GM03348 (cell line): ENCODE data around the gene PEPD.

Source experiments
- DNase-seq: peaks from one replicate; pipeline ENCODE4 v3.0.0; 2012; ENCODE audit warnings: low spot score

Gene PEPD

GRCh38 chr19:33437821-33438671 lies 83.5 kb downstream of the PEPD start:
- DNase-seq, result peak; percentile 38

GRCh38 chr19:33437393-33437820 lies 84.2 kb downstream of the PEPD start:
- DNase-seq, result no peak

GRCh38 chr19:33436360-33437345 lies 84.9 kb downstream of the PEPD start:
- no peak for DNase-seq

- no peak for DNase-seq
These were observed 85.8 kb downstream of the PEPD start for GRCh38 chr19:33435706-33436359.

- peak; percentile 58 for DNase-seq
These were observed 86.5 kb downstream of the PEPD start for GRCh38 chr19:33434886-33435705.

- DNase-seq, result no peak
These were observed 87.3 kb downstream of the PEPD start for GRCh38 chr19:33434069-33434885.

GRCh38 chr19:33432446-33433170 lies 89.0 kb downstream of the PEPD start:
- no peak for DNase-seq

- no peak for DNase-seq
These were observed 89.6 kb downstream of the PEPD start for GRCh38 chr19:33432015-33432414.

- peak; percentile 87 for DNase-seq
These were observed 90.8 kb downstream of the PEPD start for GRCh38 chr19:33430674-33431277.

- no peak for DNase-seq
These were observed 91.5 kb downstream of the PEPD start for GRCh38 chr19:33429891-33430673.

GRCh38 chr19:33428627-33429125 lies 92.9 kb downstream of the PEPD start:
- no peak for DNase-seq

- DNase-seq, result no peak
These were observed 93.6 kb downstream of the PEPD start for GRCh38 chr19:33427801-33428626.

GRCh38 chr19:33426621-33427361 lies 94.8 kb downstream of the PEPD start:
- no peak for DNase-seq

GRCh38 chr19:33424181-33424580 lies 97.4 kb downstream of the PEPD start:
- no peak for DNase-seq

- no peak for DNase-seq
These were observed 99.0 kb downstream of the PEPD start for GRCh38 chr19:33422369-33423180.

GRCh38 chr19:33421368-33421767 lies 100.2 kb downstream of the PEPD start:
- DNase-seq, result no peak
